SU-DHL-6 (cell line): ENCODE results near the gene SNN.

ENCODE experiments used
- CTCF ChIP-seq: fragments of 200-600 bp; sonication (generic); IDR thresholded peaks from one replicate; pipeline ENCODE4 v1.5.1; 2017; ENCODE audit warnings: antibody characterized with exemption, mild to moderate bottlenecking, low read length, moderate library complexity; ENCODE audit not compliant: insufficient read depth, poor library complexity, severe bottlenecking
- EZH2phosphoT487 ChIP-seq: fragments of 200-600 bp; sonication (generic), shearing (Covaris generic); conservative IDR thresholded peaks from 2 replicates; pipeline ENCODE4 v1.6.1; 2018; ENCODE audit warnings: mild to moderate bottlenecking, antibody characterized with exemption, low read length, moderate library complexity, mixed read lengths

DNA sequence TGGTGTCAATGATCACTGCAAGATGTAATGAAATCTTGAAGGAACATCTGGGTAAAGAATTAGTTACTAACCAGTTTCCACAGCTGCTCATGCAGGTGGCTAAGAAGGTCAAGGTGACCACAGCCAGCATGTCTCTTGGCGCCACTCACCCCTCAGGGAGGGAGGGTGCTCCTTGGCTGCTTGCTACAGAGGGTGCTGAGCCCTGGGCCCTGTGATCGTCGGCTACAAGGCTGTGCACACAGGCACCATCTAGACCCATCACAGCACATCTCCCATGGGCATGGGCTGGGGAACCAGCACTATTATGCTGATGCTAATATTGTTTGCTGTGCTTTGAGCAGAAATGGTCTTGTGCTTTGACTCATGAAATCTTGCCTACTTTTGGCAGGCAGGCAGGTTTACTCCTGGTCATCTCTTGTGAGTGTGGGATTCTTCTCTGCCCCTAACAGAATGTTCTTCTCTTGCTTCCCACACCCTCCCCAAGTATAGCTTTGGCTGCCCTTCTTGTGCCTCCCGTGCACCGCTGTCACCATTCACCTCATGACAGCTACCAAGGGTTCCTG is 38.0 kb downstream of the SNN start:
- TF ChIP-seq CTCF (no peak), EZH2phosphoT487 (no peak)
